Urinary bladder (tissue), 4 donors: ENCODE results near the gene SBF2. TPM values are rescaled to one million over a fixed set of nuclear protein-coding genes. Genes with fewer than 3 reads are reported as not detected.

Source experiments
- DNase-seq: peaks from one replicate; pipeline ENCODE4 v3.0.0-alpha.2; 2015; ENCODE audit errors: extremely low spot score
- H3K27ac ChIP-seq: one replicate; pipeline ENCODE4 v1.5.1; 2013; ENCODE audit warnings: low read depth, mild to moderate bottlenecking, moderate library complexity
- H3K36me3 ChIP-seq: one replicate; pipeline ENCODE4 v1.6.1; 2013; ENCODE audit warnings: mild to moderate bottlenecking, moderate library complexity; ENCODE audit not compliant: insufficient read depth
- H3K4me1 ChIP-seq: one replicate; pipeline ENCODE4 v1.6.1; 2013; ENCODE audit warnings: mild to moderate bottlenecking, moderate library complexity; ENCODE audit not compliant: insufficient read depth
- H3K4me3 ChIP-seq: one replicate; pipeline ENCODE4 v1.5.1; 2013; ENCODE audit warnings: low read depth, low read length
- WGBS: extraction: QIAGEN DNeasy Blood & Tissue Kit; methylation state at CpG from one replicate; pipeline ENCODE4 v1.1.7; 2013; 5-methylcytosine and 5-hydroxymethylcytosine counted together
- polyA plus RNA-seq: library from polyadenylated mRNA; stranded (reverse); fragments of 200-250 nt; gene quantifications from one replicate; pipeline ENCODE4 v1.2.3, GENCODE V29; 2013
- total RNA-seq: library from RNA; depleted of rRNA; stranded (reverse); fragments of >200 nt; gene quantifications from one replicate; pipeline ENCODE4 v1.2.3, GENCODE V29; 2014
- donor health status: healthy with polysubstance abuse.
- donor health status: healthy.

The SBF2 gene
- total RNA-seq (114 TPM), polyA plus RNA-seq (27.8 TPM)

DNA sequence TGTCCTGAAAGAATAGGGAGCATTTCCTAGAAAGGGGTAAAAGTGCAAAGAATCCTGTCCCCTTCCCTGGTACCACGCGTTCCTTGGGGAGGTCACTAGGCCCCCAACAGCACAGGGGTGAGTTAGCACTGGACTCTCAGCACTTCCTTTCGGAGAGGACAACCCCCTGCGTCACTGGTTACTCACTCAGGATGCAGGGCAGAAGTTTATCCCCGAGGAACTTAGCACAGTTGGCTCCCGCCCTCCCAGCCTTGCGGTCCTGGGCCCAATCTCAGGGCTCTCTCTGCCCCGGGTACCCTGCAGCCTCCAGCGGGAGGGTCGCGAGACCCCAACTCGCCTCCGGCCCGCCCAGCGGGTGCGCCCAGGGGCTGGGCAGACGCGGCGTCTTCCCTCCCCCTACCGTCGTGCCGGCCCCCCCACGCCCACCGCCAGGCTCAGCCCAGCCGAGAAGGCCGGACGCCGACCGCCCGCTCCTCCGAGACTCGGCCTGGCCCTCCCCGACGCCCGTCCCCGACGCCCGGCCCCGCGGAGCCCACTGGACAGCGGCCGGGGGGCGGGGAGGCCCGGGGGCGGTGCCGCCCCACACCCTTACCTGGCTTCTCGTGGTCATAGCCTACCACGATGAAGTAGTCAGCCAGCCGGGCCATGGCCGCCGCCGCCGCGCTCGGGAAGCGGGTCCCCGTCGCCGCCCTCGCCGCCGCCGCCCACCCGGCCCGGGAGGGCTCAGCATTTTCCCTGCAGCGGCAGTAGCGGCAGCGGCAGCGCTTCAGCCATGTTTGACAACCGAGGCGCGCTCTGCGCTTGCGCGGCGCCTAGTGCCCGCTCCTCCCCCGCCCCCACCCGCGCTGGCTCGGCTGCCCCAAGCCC is at the start of gene SBF2:
SBF2 (minus strand) TSS at position 797 of the 867 bp plus-strand sequence; CDS start at position 647, 150 bp downstream.
- H3K36me3 ChIP-seq, result no peaks in the 10 kb centered on the region
- H3K27ac ChIP-seq, result peak within 1 kb of the TSS; percentile 95
- H3K4me3 ChIP-seq, result peak within 1 kb of the TSS; percentile 93
- H3K4me1 ChIP-seq, result no peaks in the 10 kb centered on the region
- under 1% methylated on average over 81 of the region's 81 CpGs for WGBS
- no peak for DNase-seq

DNA sequence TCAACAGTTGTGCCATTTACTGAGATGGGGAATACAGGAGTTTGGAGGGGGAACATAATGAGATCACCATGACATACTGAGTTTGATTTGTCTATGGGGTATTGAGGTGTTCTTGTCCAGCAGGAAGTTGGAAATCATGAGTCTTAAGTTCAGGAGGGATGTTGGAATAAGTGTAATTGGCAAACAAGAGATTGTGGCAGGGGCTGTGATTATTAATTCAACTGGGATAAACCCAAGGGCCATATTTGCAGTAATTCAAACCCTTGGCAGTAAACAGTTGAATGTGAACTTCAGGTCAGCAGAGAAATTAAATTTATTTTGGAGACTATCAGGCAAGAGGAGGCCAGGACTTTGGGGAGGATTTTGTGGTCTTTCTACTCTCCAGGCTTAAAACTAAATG is 44.3 kb upstream of the SBF2 start:
- Histone ChIP-seq H3K4me1 (no peaks in the 10 kb centered on the region), H3K4me3 (no peak overlapping the region), H3K27ac (no peak overlapping the region), H3K36me3 (no peaks in the 10 kb centered on the region)
- DNase-seq, result no peak

- no peaks in the 10 kb centered on the region for H3K36me3 ChIP-seq
- H3K27ac ChIP-seq, result no peak overlapping the region
- no peak overlapping the region for H3K4me3 ChIP-seq
- WGBS, result 72% methylated on average over 1 of the region's 1 CpG
- no peaks in the 10 kb centered on the region for H3K4me1 ChIP-seq
- no peak for DNase-seq
These were observed 39.5 kb upstream of the SBF2 start for GRCh38 chr11:10333490-10333889.

DNA sequence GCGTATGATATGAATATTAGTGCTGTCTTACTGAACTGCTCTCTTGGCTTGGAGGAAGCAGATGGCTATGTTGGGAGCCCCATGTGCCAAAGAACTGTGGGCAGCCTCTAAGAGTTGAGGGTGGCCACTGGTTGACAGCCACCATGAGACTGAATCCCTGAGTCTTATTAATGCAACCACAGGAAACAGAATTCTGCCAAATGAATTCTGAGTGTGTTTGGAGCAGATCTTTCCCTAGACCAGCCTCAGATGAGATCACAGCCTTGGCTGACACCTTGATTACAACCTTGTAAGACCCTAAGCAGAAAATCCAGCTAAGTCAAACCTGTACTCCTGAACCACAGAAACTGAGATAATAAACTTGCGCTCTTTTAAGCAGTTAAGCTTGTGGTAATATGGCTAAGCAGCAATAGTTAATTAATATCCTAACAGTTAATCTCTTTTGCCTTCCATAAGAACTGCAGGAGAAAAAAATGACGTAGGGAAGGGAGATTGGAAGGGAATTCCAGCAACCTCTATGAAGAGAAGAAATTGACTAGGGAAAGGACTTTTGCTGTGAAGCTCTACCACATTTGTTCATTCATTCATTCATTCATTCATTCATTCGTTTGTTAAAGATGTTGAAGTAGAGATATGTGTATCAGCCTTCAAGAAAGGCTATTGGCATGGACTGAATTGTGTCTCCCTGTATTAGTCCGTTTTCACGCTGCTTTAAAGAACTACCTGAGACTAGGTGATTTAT is 37.7 kb upstream of the SBF2 start:
- 93% methylated on average over 6 of the region's 6 CpGs for WGBS
- H3K27ac ChIP-seq, result no peak overlapping the region
- no peak for DNase-seq
- no peak overlapping the region for H3K4me3 ChIP-seq
- H3K36me3 ChIP-seq, result no peaks in the 10 kb centered on the region
- peaks cover 2% of the 10 kb centered on the region for H3K4me1 ChIP-seq

DNA sequence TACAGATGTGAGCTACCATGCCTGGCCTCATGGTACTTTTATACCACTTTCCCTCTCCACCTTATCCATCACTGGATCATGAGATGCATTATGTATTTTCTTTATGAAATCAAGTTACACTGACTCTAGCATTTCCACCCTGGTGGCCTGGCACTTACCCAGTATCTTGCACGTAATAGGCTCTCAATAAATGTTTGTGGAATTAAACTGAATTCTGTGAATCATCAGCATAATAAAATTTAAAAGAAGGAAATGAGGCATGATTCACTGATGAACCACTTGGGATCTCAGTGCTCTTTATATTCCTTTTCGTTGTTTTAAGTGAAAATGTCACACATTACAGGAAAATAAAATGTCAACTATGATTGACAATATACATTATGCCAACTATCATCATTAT is 35.9 kb upstream of the SBF2 start:
- H3K4me3 ChIP-seq, result no peak overlapping the region
- 34% methylated on average over 2 of the region's 2 CpGs for WGBS
- peaks cover 2% of the 10 kb centered on the region for H3K4me1 ChIP-seq
- DNase-seq, result no peak
- H3K36me3 ChIP-seq, result no peaks in the 10 kb centered on the region
- no peak overlapping the region for H3K27ac ChIP-seq

- no peaks in the 10 kb centered on the region for H3K36me3 ChIP-seq
These were observed 35.3 kb upstream of the SBF2 start for GRCh38 chr11:10329356-10329755.

GRCh38 chr11:10328314-10329098 is 34.5 kb upstream of the SBF2 start:
- H3K4me1 ChIP-seq, result peaks cover 2% of the 10 kb centered on the region
- 47% methylated on average over 3 of the region's 3 CpGs for WGBS
- no peak for DNase-seq

More at GRCh38 chr11:10329356-10329755, 35.3 kb upstream of the SBF2 start:
- peaks cover 2% of the 10 kb centered on the region for H3K4me1 ChIP-seq
- 98% methylated on average over 2 of the region's 2 CpGs for WGBS
- DNase-seq, result no peak
- no peak overlapping the region for H3K4me3 ChIP-seq
- H3K27ac ChIP-seq, result no peak overlapping the region

DNA sequence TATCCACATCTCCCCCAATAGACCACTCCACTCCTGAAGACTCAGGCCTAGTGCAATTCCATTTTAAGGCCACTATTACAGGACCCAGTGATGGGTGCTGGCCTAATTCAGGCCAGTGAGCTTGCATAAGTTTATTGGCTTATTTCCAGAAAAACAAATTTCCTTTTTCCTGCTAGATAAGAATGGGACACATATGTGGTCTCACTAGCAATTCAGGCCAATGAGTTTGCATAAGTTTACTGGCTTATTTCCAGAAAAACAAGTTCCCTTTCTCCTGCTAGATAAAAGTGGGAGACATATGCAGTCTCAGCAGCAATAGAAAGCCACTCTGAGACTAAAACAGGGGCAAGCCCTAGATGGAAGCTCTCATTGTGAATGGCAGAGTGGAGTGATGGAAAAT is 33.2 kb upstream of the SBF2 start:
- H3K27ac ChIP-seq, result no peak overlapping the region
- no peak overlapping the region for H3K4me3 ChIP-seq
- H3K4me1 ChIP-seq, result peaks cover 2% of the 10 kb centered on the region
- no peak for DNase-seq
- no peaks in the 10 kb centered on the region for H3K36me3 ChIP-seq

More at GRCh38 chr11:10328314-10329098, 34.5 kb upstream of the SBF2 start:
- H3K4me3 ChIP-seq, result no peak overlapping the region
- no peaks in the 10 kb centered on the region for H3K36me3 ChIP-seq
- no peak overlapping the region for H3K27ac ChIP-seq

DNA sequence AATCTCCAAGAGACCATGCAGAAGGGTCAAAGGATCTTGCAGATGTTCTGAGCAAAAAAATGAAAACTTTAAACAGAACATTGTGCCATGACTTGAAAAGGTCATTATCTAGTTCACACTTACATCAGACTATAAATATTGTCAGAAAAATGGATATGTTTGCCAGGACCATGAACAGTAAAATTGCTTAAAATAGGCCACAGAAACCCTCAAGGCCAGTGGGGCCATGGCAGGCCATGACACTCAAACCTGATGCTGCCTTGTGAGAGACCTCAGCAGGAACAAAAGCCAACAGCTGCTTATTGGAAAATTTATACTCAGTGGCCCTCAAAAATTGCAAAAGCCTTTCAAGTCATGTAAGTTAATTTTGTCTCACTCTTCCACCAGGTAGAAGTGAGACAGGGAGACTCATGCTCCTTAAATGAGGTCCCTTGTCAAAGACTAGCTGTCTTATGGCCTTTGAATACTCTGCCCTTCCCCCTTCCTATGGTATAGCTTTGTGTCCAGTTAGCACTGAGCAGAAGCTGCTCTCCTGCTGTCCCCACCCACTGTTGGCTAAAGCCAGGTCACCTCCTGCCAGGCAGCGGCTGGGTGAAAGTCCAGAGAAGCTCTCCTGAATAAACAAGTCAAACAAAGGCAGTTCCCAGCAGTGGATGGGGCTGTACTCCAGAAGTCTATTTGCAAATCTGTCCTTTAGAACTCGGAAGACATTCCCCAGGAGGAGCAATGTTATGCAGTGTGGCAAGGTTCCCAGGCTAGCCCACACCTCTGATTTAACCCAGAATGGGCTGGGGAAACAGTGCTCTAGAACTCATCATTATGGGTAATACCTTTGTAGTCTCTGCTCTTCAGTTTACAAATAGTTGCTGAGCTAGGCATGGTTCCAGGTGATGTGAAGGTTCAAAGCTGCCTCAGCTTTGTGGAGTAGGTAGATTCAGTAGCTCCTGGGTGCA is 32.3 kb upstream of the SBF2 start:
- Histone ChIP-seq H3K27ac (no peak overlapping the region), H3K36me3 (no peaks in the 10 kb centered on the region), H3K4me3 (no peak overlapping the region), H3K4me1 (peaks cover 2% of the 10 kb centered on the region)
- 28% methylated on average over 2 of the region's 2 CpGs for WGBS
- DNase-seq, result no peak

- Histone ChIP-seq H3K36me3 (no peaks in the 10 kb centered on the region), H3K4me1 (peaks cover 2% of the 10 kb centered on the region), H3K27ac (no peak overlapping the region), H3K4me3 (no peak overlapping the region)
- no peak for DNase-seq
- WGBS, result 23% methylated on average over 6 of the region's 6 CpGs
These were observed 31.4 kb upstream of the SBF2 start for GRCh38 chr11:10325277-10326011.

DNA sequence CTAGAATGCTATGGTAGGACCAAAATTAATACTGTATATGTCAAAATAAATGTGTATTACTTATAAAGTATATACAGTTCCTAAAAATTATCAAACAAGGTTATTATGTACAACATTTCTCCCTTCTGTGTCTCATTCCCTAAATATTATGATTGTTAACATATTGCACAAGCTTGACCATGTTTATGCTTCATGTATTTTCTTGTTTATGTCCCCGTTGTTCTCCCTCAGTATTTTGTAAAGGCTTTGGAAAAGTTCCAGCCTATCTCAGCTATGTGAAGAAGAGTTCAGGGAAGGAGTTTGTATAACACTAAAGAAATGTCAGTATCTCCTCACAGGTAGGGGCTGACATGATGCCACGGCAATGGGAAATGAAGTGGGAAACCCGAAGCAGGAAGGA is 30.5 kb upstream of the SBF2 start:
- Histone ChIP-seq H3K4me1 (peaks cover 2% of the 10 kb centered on the region), H3K27ac (no peak overlapping the region), H3K36me3 (no peaks in the 10 kb centered on the region), H3K4me3 (no peak overlapping the region)
- 66% methylated on average over 3 of the region's 3 CpGs for WGBS
- DNase-seq, result no peak

DNA sequence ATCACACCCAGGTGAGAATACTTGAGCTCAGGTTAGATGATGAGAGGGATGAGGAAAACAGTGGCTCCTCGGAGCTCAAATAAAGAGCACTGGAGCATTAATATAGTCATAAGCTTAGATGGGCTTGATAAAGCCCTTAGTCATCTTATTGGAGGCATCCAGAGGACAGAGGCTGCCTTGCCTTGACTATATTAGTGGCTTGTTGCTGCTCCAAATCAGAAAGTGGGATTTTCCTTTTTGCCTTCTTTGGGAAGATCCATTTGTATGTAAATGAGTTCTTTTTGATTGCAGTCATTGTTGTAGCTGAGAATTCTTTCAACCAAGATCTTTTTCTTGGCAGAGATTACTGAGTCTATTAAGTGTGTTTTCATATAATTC is 29.8 kb upstream of the SBF2 start:
- Histone ChIP-seq H3K4me1 (peaks cover 2% of the 10 kb centered on the region), H3K36me3 (no peaks in the 10 kb centered on the region), H3K27ac (no peak overlapping the region), H3K4me3 (no peak overlapping the region)
- no peak for DNase-seq
- WGBS, result 14% methylated on average over 1 of the region's 1 CpG
